Tibial nerve (tissue), 3 donors: ENCODE data around the gene SIGLEC6.

Experiments used
- CTCF ChIP-seq, 5 experiments: fragments of 200-600 bp in 3 of 5; fragments of 450-650 bp in 2 of 5; sonication (generic) in 3 of 5; IDR thresholded peaks; one replicate each; pipeline ENCODE4 v1.5.1; 2016 to 2019; ENCODE audit warnings: antibody characterized with exemption in 5 of 5, mild to moderate bottlenecking in 3 of 5, moderate library complexity in 2 of 5
- POLR2A ChIP-seq, 2 donors: fragments of 450-650 bp; IDR thresholded peaks; one replicate each; pipeline ENCODE4 v1.6.1; 2017; ENCODE audit warnings: antibody characterized with exemption in 2 of 2, mild to moderate bottlenecking in 2 of 2, moderate library complexity in 2 of 2

GRCh38 chr19:51551673-51552432 is 20.4 kb upstream of the SIGLEC6 start:
- no peak for TF ChIP-seq POLR2A (IDR thresholded peaks at IDR 0.05)
- no peak for TF ChIP-seq CTCF (IDR thresholded peaks at IDR 0.05)
